ENCODE data around the gene DENND5B.
"Not testable (repeated sequence)": the region's sequence is repeated elsewhere in the genome, so short reads cannot be mapped to it uniquely, and the experiment has no call there.

Gene DENND5B

GRCh38 chr12:31536672-31537071 lies 54.3 kb downstream of the DENND5B start:
- DNase-seq, result no peak

DNA sequence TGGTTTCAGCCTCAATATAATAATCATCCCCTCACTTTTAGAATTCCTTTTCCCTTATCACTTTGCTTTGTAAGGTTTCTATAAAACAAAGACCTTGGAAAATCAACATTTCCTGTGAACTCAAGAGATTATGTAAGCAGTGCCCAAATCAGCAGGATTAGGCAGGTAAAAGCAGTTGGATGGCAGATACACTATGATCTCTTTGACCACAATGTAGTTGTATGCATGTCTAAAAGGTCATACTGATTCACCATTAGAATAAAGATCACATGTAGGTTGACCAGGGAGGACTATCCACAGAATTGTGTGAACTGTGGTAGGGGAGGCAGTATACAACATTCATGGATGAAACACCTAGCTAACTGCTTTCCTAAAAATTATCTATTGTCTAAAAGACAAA lies 57.5 kb downstream of the DENND5B start:
- no peak for DNase-seq

- DNase-seq, result no peak
Measured at GRCh38 chr12:31531893-31532292, 59.0 kb downstream of the DENND5B start.

- DNase-seq, result no peak
Measured at GRCh38 chr12:31528095-31528494, 62.8 kb downstream of the DENND5B start.

- DNase-seq, result no peak
Measured at GRCh38 chr12:31527083-31527482, 63.9 kb downstream of the DENND5B start.

DNA sequence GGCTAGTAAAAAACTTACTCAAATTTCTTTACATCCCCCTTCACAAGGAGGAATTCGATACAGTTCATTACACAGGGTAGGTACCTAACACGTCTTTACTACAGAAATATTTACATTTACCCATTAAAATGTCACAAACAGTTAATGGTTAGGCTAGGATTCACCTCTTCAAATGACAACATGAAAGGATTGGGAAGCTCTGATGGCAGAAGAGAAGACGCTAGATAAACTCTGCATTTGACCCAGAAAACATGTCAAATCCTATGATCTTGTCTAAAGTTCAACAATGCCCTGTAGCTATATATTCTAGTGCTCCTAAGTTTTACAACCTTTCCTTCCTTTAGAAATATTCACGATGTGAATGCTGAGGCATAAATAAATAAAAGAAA lies 64.8 kb downstream of the DENND5B start:
- no peak for DNase-seq

DNA sequence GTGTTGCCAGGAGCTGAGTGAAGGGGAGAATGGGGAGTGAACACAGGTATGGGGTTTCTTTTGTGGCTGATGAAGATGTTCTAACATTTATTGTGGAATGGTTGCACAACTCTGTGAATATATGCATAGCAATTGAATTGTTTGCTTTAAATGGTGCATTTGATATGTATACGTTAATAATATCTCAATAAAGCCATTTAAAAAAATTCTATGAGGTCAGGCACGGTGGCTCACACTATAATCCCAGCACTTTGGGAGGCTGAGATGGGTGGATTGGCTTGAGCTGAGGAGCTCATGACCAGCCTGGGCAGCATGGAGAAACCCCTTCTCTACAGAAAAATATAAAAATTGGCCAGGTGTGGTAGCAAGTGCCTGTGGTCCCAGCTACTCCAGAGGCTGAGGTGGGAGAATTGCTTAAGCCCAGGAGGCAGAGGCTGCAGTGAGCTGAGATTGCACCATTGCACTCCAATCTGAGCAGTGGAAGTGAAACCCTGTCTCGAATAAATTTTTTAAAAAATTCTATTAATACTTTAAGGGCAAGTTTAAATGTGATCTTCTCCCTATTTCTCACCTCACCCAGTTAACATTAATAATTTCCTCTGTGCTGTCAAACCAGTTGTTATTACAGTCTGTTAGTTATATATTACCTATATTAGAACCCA lies 65.3 kb downstream of the DENND5B start:
- DNase-seq, result no peak

DNA sequence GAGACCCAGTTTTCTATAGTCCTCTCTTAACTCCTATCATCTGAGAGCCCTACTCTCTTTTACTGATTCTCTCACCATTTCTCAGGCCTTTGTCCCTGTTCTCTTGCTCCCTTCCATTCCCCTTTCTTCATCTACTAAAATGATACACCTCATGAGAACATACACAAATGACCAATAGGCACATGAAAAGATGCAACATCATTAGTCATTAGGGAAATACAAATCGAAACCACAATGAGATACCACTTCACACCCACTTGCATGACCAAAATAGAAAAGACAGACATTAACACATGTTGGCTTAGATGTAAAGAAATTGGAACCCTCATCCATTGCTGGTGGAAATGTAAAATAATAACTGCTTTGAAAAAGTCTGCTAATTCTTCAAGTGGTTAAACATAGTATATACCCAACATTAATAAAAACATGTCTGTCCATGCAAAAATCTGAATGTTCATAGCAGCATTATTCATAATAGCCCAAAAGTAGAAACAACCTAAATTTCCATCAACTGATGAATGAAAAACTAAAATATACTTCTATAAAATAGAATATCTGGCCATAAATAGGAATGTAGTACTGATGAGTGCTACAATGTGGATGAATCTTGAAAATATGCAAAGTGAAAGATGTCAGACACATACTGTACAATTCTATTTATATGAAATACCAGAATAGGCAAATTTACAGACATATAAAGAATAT lies 66.0 kb downstream of the DENND5B start:
- DNase-seq, result no peak

- no peak for DNase-seq
Measured at GRCh38 chr12:31523306-31523705, 67.6 kb downstream of the DENND5B start.

DNA sequence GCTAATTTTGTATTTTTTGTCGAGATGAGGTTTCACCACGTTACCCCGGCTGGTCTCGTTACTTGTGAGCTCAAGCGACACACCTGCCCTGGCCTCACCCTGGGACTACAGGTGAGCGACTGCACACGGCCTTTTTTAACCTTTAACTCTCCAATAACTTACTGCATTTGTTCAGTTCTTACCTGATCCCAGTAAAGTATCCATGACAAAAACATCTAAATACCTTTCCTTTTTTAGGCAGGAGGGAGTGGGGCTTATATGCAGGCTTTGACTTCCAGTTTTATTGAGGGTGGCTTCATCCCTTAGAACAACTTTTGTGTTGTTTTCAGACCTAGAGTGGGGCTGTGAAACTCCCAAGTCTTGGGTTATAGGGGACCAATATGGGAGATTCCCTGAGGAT lies 68.3 kb downstream of the DENND5B start:
- no peak for DNase-seq

DNA sequence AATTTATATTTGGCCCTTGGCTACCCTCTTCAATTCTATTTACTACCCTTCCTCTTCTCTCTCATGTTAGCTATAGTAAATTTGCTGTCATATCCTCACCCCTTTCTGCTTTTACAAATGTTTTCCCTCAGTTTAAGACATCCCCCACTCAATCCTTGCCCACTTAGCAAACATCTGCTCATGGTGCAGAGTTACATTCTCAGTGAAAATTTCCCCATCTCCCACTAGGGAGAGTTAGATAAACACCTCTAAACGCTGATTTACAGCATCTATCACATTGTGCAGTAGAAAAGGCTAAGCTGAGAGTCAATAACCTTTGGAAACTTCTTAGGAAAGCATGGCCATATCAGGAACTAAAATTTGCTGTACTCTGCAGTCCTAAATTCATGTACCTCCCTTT lies 69.0 kb downstream of the DENND5B start:
- DNase-seq, result no peak

DNA sequence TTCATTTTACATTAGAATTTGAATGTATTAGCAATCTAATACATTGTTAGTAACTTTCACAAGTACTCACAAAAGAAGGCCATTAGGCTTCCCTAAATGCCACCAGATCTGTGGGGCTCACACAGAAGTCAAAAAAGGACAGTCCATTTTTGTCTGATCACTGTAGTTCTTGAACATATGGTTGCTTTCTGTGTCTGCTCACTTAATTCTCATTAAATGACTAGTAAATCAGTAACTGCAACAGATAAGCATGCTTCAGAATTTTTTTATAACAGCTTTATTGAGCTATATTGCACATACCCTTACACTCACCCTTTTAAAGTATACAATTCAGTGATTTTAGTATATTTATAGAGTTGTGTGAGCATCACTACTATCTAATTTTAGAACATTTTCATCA lies 71.4 kb downstream of the DENND5B start:
- no peak for DNase-seq

GRCh38 chr12:31518680-31519227 lies 72.2 kb downstream of the DENND5B start:
- peak; percentile 77 for DNase-seq

DNA sequence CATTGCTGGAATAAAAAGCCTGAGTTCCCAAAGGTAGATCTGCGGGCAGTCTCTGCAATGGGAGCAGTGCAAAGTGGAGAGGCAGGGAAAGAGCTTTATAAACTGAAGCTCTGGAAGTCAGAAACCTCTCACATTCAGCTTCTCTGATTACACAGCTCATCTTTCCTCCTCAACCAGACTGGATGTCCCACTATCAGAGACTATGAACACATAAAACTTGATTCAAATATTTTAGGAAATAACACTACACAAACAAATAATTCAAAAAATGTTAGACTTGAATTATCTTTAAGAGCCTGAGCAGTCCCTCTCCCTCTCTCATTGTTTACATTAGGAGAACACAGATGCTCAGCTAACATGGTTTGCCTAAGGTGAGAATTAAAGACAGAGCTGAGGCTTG lies 72.9 kb downstream of the DENND5B start:
- no peak for DNase-seq

DNA sequence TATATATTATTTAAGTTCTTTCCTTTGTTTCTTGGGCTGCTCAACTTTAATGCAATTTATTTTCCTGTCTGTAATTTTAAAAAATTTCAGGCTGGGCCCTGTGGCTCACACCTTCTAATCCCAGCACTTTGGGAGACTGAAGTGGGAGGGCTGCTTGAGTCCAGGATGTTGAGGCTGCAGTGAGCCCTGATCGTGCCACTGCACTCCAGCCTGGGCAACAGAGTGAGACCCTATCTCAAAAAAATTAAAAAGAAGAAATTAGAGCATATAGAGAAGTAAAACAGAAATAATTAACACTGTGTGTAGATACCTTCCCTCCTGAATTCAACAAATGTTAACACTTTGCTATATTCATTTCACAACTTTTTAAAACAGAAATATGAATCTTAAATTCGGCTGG lies 74.2 kb downstream of the DENND5B start:
- DNase-seq, result no peak

DNA sequence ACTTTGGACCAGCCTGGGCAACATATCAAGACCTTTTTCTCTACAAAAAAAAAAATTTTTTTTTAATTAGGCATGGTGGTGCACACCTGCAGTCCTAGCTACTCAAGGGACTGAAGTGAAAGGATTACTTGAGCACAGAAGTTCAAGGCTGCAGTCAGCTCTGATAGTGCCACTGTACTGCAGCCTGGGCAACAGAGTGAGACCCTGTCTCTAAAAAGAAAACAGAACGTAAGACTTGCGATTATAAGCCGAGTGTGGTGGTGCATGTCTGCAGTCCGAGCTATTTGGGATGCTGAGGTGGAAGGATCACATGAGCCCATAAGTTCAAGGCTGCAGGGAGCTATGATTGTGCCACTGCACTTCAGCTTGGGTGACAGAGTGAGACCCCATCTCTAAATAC lies 76.0 kb downstream of the DENND5B start:
- no peak for DNase-seq

- no peak for DNase-seq
Measured at GRCh38 chr12:31510034-31510433, 80.9 kb downstream of the DENND5B start.

- no peak for DNase-seq
Measured at GRCh38 chr12:31508436-31509150, 82.3 kb downstream of the DENND5B start.

GRCh38 chr12:31507966-31508365 lies 83.0 kb downstream of the DENND5B start:
- DNase-seq, result no peak

GRCh38 chr12:31506515-31507306 lies 84.2 kb downstream of the DENND5B start:
- DNase-seq, result no peak

GRCh38 chr12:31504625-31505222 lies 86.2 kb downstream of the DENND5B start:
- DNase-seq, result no peak

- DNase-seq, result not testable (repeated sequence)
Measured at GRCh38 chr12:31501014-31501413, 89.9 kb downstream of the DENND5B start.

DNA sequence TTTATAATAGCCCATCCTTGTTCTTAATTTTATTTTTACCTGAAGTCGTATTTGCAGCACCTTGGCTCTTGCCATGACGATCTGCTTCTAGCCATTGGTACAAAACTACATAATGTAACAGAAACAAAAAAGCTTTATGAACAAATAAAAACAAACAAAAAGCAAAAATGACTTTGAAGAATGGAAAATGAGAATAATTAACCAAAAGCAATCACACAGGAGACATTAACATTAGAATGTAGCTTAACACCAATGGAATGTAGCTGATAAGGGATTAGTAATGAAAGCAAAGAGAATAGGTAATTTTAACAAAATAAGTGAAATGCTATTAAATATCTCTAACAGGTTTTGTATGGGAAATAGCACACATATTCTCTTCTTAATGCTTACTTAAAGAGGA lies 91.4 kb downstream of the DENND5B start:
- no peak for DNase-seq
